ENCODE data around the gene SGPP2.

GRCh38 chr2:222459983-222460382, 35.6 kb downstream of the SGPP2 start:
- TF ChIP-seq SIN3A (IDR thresholded peaks at IDR 0.05; ENCODE audit: borderline replicate concordance, insufficient read depth, low read length) (no peak), POLR2AphosphoS5 (IDR thresholded peaks at IDR 0.05; ENCODE audit: low read depth, low read length) (no peak), REST (IDR thresholded peaks at IDR 0.05; ENCODE audit: insufficient read depth in 1 of 2, low read depth in 2 of 2, low read length in 2 of 2) (no peak), TAF1 (IDR thresholded peaks at IDR 0.05; ENCODE audit: borderline replicate concordance, insufficient read depth, low read length) (no peak)

Data from PFSK-1 (cell line).